Suprapubic skin (tissue), 4 donors: ENCODE data around the gene GPD1. TPM values are rescaled to one million over a fixed set of nuclear protein-coding genes. Genes with fewer than 3 reads are reported as not detected.
"Not testable (repeated sequence)": the region's sequence is repeated elsewhere in the genome, so short reads cannot be mapped to it uniquely, and the experiment has no call there.

Experiments
- DNase-seq, 2 donors: peaks; one replicate each; pipeline ENCODE4 v3.0.0-alpha.2; 2019; ENCODE audit warnings: low spot score in 2 of 2
- H3K27ac ChIP-seq: fragments of 200-600 bp; sonication (generic); one replicate; pipeline ENCODE4 v1.5.1; 2019
- H3K27me3 ChIP-seq: fragments of 200-600 bp; sonication (generic); one replicate; pipeline ENCODE4 v1.5.1; 2019
- H3K36me3 ChIP-seq: fragments of 200-600 bp; sonication (generic); one replicate; pipeline ENCODE4 v1.5.1; 2019
- H3K4me1 ChIP-seq: fragments of 200-600 bp; sonication (generic); one replicate; pipeline ENCODE4 v1.5.1; 2019
- H3K4me3 ChIP-seq: fragments of 200-600 bp; sonication (generic); one replicate; pipeline ENCODE4 v1.5.1; 2019; ENCODE audit warnings: mild to moderate bottlenecking
- H3K9me3 ChIP-seq: fragments of 200-600 bp; sonication (generic); one replicate; pipeline ENCODE4 v1.5.1; 2019
- EP300 ChIP-seq: sonication (generic); formaldehyde crosslinking; IDR thresholded peaks from one replicate; pipeline ENCODE4 v1.6.1; 2017; ENCODE audit warnings: antibody characterized with exemption
- POLR2A ChIP-seq, 2 donors: fragments of 450-650 bp; IDR thresholded peaks; one replicate each; pipeline ENCODE4 v1.6.1; 2017; ENCODE audit warnings: antibody characterized with exemption in 2 of 2, mild to moderate bottlenecking in 2 of 2, moderate library complexity in 2 of 2
- POLR2AphosphoS5 ChIP-seq, 3 donors: sonication (generic); formaldehyde crosslinking; IDR thresholded peaks; one replicate each; pipeline ENCODE4 v1.6.1; 2017; ENCODE audit warnings: antibody characterized with exemption in 3 of 3
- WGBS: methylation state at CpG from one replicate; pipeline ENCODE4 v1.1.5; 2018; 5-methylcytosine and 5-hydroxymethylcytosine counted together
- total RNA-seq, 4 donors: library from RNA; depleted of rRNA; stranded (reverse); fragments of >200 nt; gene quantifications; one replicate each; pipeline ENCODE4 v1.1.0, GENCODE V29; 2016
- TF ChIP-seq, protein P1 (sequence below), 2 donors: fragments of 200-600 bp in 1 of 2; fragments of 450-650 bp in 1 of 2; sonication (generic) in 1 of 2; IDR thresholded peaks; one replicate each; pipeline ENCODE4 v1.5.1; 2016 to 2019; ENCODE audit warnings: antibody characterized with exemption in 2 of 2, mild to moderate bottlenecking in 1 of 2, moderate library complexity in 1 of 2

GPD1 gene
- total RNA-seq, 4 donors from 2014 or later, result 49.5 to 74.5 (median 61.8) TPM

GRCh38 chr12:50142993-50143392, 39.2 kb downstream of the GPD1 start:
- 85% methylated on average over 8 of the region's 8 CpGs for WGBS
- TF ChIP-seq EP300, result no peak
- no peak for TF ChIP-seq POLR2AphosphoS5 (IDR thresholded peaks at IDR 0.05)
- TF ChIP-seq POLR2A (IDR thresholded peaks at IDR 0.05), result no peak
- TF ChIP-seq, protein P1, sequence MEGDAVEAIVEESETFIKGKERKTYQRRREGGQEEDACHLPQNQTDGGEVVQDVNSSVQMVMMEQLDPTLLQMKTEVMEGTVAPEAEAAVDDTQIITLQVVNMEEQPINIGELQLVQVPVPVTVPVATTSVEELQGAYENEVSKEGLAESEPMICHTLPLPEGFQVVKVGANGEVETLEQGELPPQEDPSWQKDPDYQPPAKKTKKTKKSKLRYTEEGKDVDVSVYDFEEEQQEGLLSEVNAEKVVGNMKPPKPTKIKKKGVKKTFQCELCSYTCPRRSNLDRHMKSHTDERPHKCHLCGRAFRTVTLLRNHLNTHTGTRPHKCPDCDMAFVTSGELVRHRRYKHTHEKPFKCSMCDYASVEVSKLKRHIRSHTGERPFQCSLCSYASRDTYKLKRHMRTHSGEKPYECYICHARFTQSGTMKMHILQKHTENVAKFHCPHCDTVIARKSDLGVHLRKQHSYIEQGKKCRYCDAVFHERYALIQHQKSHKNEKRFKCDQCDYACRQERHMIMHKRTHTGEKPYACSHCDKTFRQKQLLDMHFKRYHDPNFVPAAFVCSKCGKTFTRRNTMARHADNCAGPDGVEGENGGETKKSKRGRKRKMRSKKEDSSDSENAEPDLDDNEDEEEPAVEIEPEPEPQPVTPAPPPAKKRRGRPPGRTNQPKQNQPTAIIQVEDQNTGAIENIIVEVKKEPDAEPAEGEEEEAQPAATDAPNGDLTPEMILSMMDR (IDR thresholded peaks at IDR 0.05), result no peak
- Histone ChIP-seq H3K27ac (no peak overlapping the region), H3K4me1 (no peaks in the 10 kb centered on the region), H3K27me3 (no peaks in the 10 kb centered on the region), H3K9me3 (no peaks in the 10 kb centered on the region), H3K4me3 (no peak overlapping the region), H3K36me3 (peaks cover 22% of the 10 kb centered on the region)
- DNase-seq, result no peak

DNA sequence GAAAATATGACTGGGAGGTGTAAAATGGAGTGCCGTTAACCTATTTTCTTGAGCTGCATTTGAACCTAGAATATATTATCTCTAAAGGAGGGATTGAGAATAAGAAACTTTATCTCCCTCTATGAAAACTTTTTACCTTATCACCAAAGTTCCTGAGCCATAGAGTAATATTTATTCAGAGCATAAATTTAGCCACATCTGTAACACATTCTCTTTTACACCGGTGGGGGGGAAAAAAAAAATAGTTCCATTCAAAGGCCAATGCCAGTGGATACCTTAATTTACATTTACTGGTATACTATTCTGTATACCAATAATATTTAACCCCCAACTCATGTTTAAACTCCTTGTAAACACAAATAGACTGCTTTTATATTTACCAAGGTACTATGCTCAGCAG, 41.6 kb downstream of the GPD1 start:
- Histone ChIP-seq H3K9me3 (no peaks in the 10 kb centered on the region), H3K27ac (no peak overlapping the region), H3K4me1 (no peaks in the 10 kb centered on the region), H3K27me3 (no peaks in the 10 kb centered on the region), H3K4me3 (no peak overlapping the region), H3K36me3 (peaks cover 17% of the 10 kb centered on the region)
- TF ChIP-seq POLR2A (IDR thresholded peaks at IDR 0.05) (no peak), EP300 (no peak), POLR2AphosphoS5 (IDR thresholded peaks at IDR 0.05) (no peak)
- TF ChIP-seq, protein P1 (IDR thresholded peaks at IDR 0.05), result no peak
- DNase-seq, result no peak
- 86% methylated on average over 2 of the region's 2 CpGs for WGBS

DNA sequence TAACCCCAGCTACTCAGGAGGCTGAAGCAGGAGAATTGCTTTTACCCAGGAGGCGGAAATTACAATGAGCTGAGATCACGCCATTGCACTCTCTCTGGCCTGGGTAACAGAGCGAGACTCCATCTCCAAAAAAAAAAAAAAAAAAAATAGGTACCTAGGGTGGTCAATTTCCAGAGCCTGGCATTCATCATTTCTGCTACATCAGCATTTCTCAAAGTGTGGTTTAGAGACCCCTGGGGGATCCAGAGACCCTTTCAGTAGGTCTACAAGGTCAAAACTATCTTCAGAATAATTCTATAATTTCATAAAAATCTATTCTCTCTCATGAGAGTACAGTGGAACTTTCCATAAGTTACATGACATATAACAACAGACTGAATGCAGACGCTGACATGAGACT, 43.5 kb downstream of the GPD1 start:
- TF ChIP-seq POLR2AphosphoS5 (IDR thresholded peaks at IDR 0.05) (no peak), POLR2A (IDR thresholded peaks at IDR 0.05) (no peak), EP300 (no peak)
- TF ChIP-seq, protein P1 (IDR thresholded peaks at IDR 0.05), result no peak
- no peaks in the 10 kb centered on the region for H3K4me1 ChIP-seq
- WGBS, result 99% methylated on average over 4 of the region's 4 CpGs
- H3K27me3 ChIP-seq, result no peaks in the 10 kb centered on the region
- DNase-seq, result no peak
- peaks cover 7% of the 10 kb centered on the region for H3K36me3 ChIP-seq
- no peaks in the 10 kb centered on the region for H3K9me3 ChIP-seq
- H3K4me3 ChIP-seq, result no peak overlapping the region
- H3K27ac ChIP-seq, result no peak overlapping the region

DNA sequence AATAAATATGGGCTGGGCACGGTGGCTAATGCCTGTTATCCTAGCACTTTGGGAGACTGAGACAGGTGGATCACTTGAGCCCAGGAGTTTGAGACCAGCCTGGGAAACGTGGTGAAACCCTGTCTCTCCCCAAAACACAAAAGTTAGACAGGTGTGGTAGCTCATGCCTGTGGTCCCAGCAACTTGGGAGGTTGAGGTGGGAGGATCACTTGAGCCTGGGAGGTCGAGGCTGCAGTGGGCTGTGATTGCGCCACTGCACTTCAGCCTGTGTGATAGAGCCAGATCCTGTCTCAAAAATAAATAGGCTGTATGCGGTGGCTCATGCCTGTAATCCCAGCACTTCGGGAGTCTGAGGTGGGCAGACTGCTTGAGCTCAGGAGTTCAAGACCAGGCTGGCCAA, 44.2 kb downstream of the GPD1 start:
- H3K4me1 ChIP-seq, H3K27me3 ChIP-seq, DNase-seq, H3K4me3 ChIP-seq, H3K36me3 ChIP-seq, H3K27ac ChIP-seq, H3K9me3 ChIP-seq: not testable (repeated sequence)
- WGBS, result 80% methylated on average over 5 of the region's 6 CpGs

GRCh38 chr12:50149311-50149710, 45.5 kb downstream of the GPD1 start:
- no peak for DNase-seq
- H3K4me3 ChIP-seq, result no peak overlapping the region

More at GRCh38 chr12:50149311-50149710, 45.5 kb downstream of the GPD1 start:
- Histone ChIP-seq H3K27me3 (no peaks in the 10 kb centered on the region), H3K36me3 (no peaks in the 10 kb centered on the region), H3K27ac (no peak overlapping the region), H3K4me1 (no peaks in the 10 kb centered on the region), H3K9me3 (no peaks in the 10 kb centered on the region)
- TF ChIP-seq EP300 (no peak), POLR2A (IDR thresholded peaks at IDR 0.05) (no peak), POLR2AphosphoS5 (IDR thresholded peaks at IDR 0.05) (no peak)
- TF ChIP-seq, protein P1 (IDR thresholded peaks at IDR 0.05), result no peak
- WGBS, result 76% methylated on average over 3 of the region's 3 CpGs
